Effector CD4-positive, alpha-beta T cell (primary cell): ENCODE results near the gene B4GALNT4.

Experiments
- DNase-seq: peaks from one replicate; pipeline ENCODE4 v3.0.0-alpha.2; 2020

The B4GALNT4 gene

GRCh38 chr11:425301-425700, 56.0 kb downstream of the B4GALNT4 start:
- DNase-seq: no peak

GRCh38 chr11:426851-427250, 57.6 kb downstream of the B4GALNT4 start:
- DNase-seq: no peak

- DNase-seq: no peak
Measured at GRCh38 chr11:428295-428694, 59.0 kb downstream of the B4GALNT4 start.

GRCh38 chr11:429391-429790, 60.1 kb downstream of the B4GALNT4 start:
- no peak for DNase-seq

- no peak for DNase-seq
Measured at GRCh38 chr11:429931-430456, 60.7 kb downstream of the B4GALNT4 start.
